Vagina (tissue), 2 donors: ENCODE data around the gene SYCP2L. TPM values are rescaled to one million over a fixed set of nuclear protein-coding genes. Genes with fewer than 3 reads are reported as not detected.
"Not testable (repeated sequence)": the region's sequence is repeated elsewhere in the genome, so short reads cannot be mapped to it uniquely, and the experiment has no call there.

Experiments
- DNase-seq, 2 donors: peaks; one replicate each; pipeline ENCODE4 v3.0.0-alpha.2; 2017; ENCODE audit errors: extremely low spot score in 2 of 2
- H3K27ac ChIP-seq: fragments of 200-600 bp; sonication (generic); one replicate; pipeline ENCODE4 v1.5.1; 2019
- H3K27me3 ChIP-seq: fragments of 200-600 bp; sonication (generic); one replicate; pipeline ENCODE4 v1.5.1; 2019
- H3K36me3 ChIP-seq, 2 donors: fragments of 200-600 bp; sonication (generic); one replicate each; pipeline ENCODE4 v1.5.1; 2017 to 2019
- H3K4me1 ChIP-seq: fragments of 200-600 bp; sonication (generic); one replicate; pipeline ENCODE4 v1.5.1; 2019
- H3K4me3 ChIP-seq, 2 donors: fragments of 200-600 bp; sonication (generic); 1 replicate in 1 of 2; 2 replicates in 1 of 2; pipeline ENCODE4 v1.5.1; 2016 to 2019
- H3K9me3 ChIP-seq: fragments of 200-600 bp; sonication (generic); one replicate; pipeline ENCODE4 v1.5.1; 2019
- CTCF ChIP-seq, 3 experiments: fragments of 450-650 bp in 2 of 3; fragments of 200-600 bp in 1 of 3; sonication (generic) in 1 of 3; IDR thresholded peaks; one replicate each; pipeline ENCODE4 v1.5.1; 2017 to 2019; ENCODE audit warnings: antibody characterized with exemption in 3 of 3, mild to moderate bottlenecking in 2 of 3, moderate library complexity in 2 of 3
- POLR2A ChIP-seq, 2 donors: fragments of 450-650 bp; IDR thresholded peaks; one replicate each; pipeline ENCODE4 v1.6.1; 2017; ENCODE audit warnings: antibody characterized with exemption in 2 of 2, mild to moderate bottlenecking in 2 of 2, moderate library complexity in 2 of 2
- POLR2AphosphoS5 ChIP-seq, 2 donors: sonication (generic); formaldehyde crosslinking; IDR thresholded peaks; one replicate each; pipeline ENCODE4 v1.9.0; 2017; ENCODE audit warnings: antibody characterized with exemption in 2 of 2, mild to moderate bottlenecking in 2 of 2, low read depth in 1 of 2; ENCODE audit not compliant: insufficient read depth in 1 of 2
- intact Hi-C: fragments of 100-400 bp; cut with DNase I; formaldehyde crosslinking; loops from one replicate; pipeline ENCODE4 v1.15.1; 2023
- total RNA-seq: library from RNA; depleted of rRNA; stranded (reverse); fragments of >200 nt; gene quantifications from one replicate; pipeline ENCODE4 v1.2.3, GENCODE V29; 2016

SYCP2L gene
- total RNA-seq, 1 donor from 2014 or later: 0.25 TPM

DNA sequence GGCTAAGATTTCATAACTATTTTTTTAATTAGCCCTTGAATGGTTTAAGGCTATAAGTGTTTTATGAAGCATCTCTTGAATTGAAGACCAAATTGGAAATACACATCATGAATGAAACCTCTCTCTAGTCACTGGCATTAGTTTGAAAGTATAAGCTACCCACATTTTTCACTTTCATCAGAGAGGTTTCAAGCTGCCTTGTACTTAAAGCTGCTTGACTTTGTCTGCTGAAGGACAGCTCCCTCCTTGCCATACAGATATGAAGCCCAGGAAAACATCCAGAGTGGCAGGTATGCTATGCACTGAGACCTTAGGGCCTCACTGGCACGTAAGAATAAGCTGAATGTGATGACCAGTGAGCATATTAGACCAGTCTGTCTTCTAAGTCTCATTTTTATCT lies 94.6 kb downstream of the SYCP2L start:
- intact Hi-C loops: no loop called here
- no peak for TF ChIP-seq POLR2AphosphoS5 (IDR thresholded peaks at IDR 0.05; ENCODE audit: insufficient read depth in 1 of 2, low read depth in 1 of 2)
- no peak for TF ChIP-seq CTCF (IDR thresholded peaks at IDR 0.05)
- no peak for TF ChIP-seq POLR2A (IDR thresholded peaks at IDR 0.05)
- no peak overlapping the region for H3K27ac ChIP-seq
- H3K27me3 ChIP-seq: no peaks in the 10 kb centered on the region
- H3K4me1 ChIP-seq: no peaks in the 10 kb centered on the region
- no peak for DNase-seq
- H3K4me3 ChIP-seq: no peak overlapping the region
- no peaks in the 10 kb centered on the region for H3K9me3 ChIP-seq
- no peaks in the 10 kb centered on the region for H3K36me3 ChIP-seq

DNA sequence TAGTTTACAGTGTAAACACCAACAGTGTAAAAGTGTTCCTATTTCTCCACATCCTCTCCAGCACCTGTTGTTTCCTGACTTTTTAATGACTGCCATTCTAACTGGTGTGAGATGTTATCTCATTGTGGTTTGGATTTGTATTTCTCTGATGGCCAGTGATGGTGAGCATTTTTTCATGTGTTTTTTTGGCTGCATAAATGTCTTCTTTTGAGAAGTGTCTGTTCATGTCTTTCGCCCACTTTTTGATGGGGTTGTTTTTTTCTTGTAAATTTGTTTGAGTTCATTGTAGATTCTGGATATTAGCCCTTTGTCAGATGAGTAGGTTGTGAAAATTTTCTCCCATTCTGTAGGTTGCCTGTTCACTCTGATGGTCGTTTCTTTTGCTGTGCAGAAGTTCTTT lies 98.1 kb downstream of the SYCP2L start:
- H3K36me3 ChIP-seq, H3K4me3 ChIP-seq, DNase-seq, H3K27me3 ChIP-seq, intact Hi-C loops, H3K4me1 ChIP-seq, H3K27ac ChIP-seq, H3K9me3 ChIP-seq: not testable (repeated sequence)

DNA sequence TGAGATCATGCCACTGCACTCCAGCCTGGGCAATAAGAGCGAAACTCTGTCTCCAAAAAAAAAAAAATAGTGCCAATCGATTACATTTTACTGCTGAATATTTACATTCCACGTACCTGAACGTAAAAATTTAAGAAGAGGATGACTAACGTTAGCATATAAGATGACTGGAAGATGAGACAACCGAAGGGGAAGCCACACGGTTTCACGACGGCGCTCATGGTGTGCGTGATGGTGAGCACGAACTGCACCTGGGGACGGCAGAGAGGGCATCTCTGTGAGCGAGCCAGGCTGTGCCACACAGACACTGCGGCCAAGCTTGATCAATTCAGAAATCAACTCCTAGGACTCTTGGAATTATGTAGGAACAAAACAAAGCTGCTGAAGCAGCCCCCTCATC lies 102.7 kb downstream of the SYCP2L start:
- no peak for DNase-seq
- no peak overlapping the region for H3K27ac ChIP-seq
- no peaks in the 10 kb centered on the region for H3K36me3 ChIP-seq
- no peaks in the 10 kb centered on the region for H3K27me3 ChIP-seq
- H3K4me1 ChIP-seq: no peaks in the 10 kb centered on the region
- H3K9me3 ChIP-seq: no peaks in the 10 kb centered on the region
- no peak overlapping the region for H3K4me3 ChIP-seq
- intact Hi-C loops: no loop called here
- TF ChIP-seq POLR2AphosphoS5 (IDR thresholded peaks at IDR 0.05; ENCODE audit: insufficient read depth in 1 of 2, low read depth in 1 of 2) (no peak), POLR2A (IDR thresholded peaks at IDR 0.05) (no peak), CTCF (IDR thresholded peaks at IDR 0.05) (no peak)

GRCh38 chr6:10991115-10991514 lies 104.3 kb downstream of the SYCP2L start:
- Histone ChIP-seq H3K27ac (no peak overlapping the region), H3K9me3 (no peaks in the 10 kb centered on the region), H3K4me3 (no peak overlapping the region), H3K36me3 (no peaks in the 10 kb centered on the region), H3K27me3 (no peaks in the 10 kb centered on the region), H3K4me1 (no peaks in the 10 kb centered on the region)
- intact Hi-C loops: no loop called here
- no peak for DNase-seq
- TF ChIP-seq POLR2AphosphoS5 (IDR thresholded peaks at IDR 0.05; ENCODE audit: insufficient read depth in 1 of 2, low read depth in 1 of 2) (no peak), POLR2A (IDR thresholded peaks at IDR 0.05) (no peak), CTCF (IDR thresholded peaks at IDR 0.05) (no peak)

DNA sequence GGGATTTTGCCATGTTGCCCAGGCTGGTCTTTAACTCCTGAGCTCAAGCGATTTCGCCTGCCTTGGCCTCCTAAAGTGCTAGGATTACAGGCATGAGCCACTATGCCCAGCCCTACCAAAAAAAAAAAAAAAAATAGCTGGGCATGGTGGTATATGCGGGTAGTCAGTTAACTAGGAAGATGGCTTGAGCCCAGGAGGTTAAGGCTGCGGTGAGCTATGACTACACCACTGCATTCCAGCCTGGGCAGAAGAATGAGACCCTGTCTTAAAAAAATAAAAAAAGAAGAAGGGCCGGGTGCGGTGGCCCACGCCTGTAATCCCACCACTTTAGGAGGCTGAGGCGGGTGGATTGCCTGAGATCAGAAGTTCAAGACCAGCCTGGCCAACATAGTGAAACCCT lies 107.0 kb downstream of the SYCP2L start:
- no peaks in the 10 kb centered on the region for H3K4me1 ChIP-seq
- no peaks in the 10 kb centered on the region for H3K9me3 ChIP-seq
- no peaks in the 10 kb centered on the region for H3K27me3 ChIP-seq
- H3K4me3 ChIP-seq: no peak overlapping the region
- TF ChIP-seq CTCF (IDR thresholded peaks at IDR 0.05): no peak
- no peak for DNase-seq
- H3K27ac ChIP-seq: no peak overlapping the region
- no peaks in the 10 kb centered on the region for H3K36me3 ChIP-seq
- intact Hi-C loops: no loop called here

- intact Hi-C loops: no loop called here
- H3K9me3 ChIP-seq: no peaks in the 10 kb centered on the region
- no peaks in the 10 kb centered on the region for H3K4me1 ChIP-seq
- H3K27me3 ChIP-seq: no peaks in the 10 kb centered on the region
- no peaks in the 10 kb centered on the region for H3K36me3 ChIP-seq
- H3K27ac ChIP-seq: no peak overlapping the region
- DNase-seq: no peak
- H3K4me3 ChIP-seq: no peak overlapping the region
- TF ChIP-seq CTCF (IDR thresholded peaks at IDR 0.05) (no peak), POLR2AphosphoS5 (IDR thresholded peaks at IDR 0.05; ENCODE audit: insufficient read depth in 1 of 2, low read depth in 1 of 2) (no peak), POLR2A (IDR thresholded peaks at IDR 0.05) (no peak)
Measured at GRCh38 chr6:10995114-10995707, 108.4 kb downstream of the SYCP2L start.
